Nephron progenitor cell (in vitro differentiated cells): Measurements from ENCODE around the gene FAM181B.

Source experiments
- DNase-seq: peaks from one replicate; pipeline ENCODE4 v3.0.0; 2021
- H3K27ac Mint-ChIP-seq: 2 replicates; pipeline ENCODE4 v1.8.0; 2021; ENCODE audit warnings: mild to moderate bottlenecking, moderate library complexity, mixed read lengths
- H3K27me3 Mint-ChIP-seq: 2 replicates; pipeline ENCODE4 v1.8.0; 2021; ENCODE audit warnings: mild to moderate bottlenecking, low read depth, mixed read lengths; ENCODE audit not compliant: poor library complexity
- H3K36me3 Mint-ChIP-seq: 2 replicates; pipeline ENCODE4 v1.8.0; 2021; ENCODE audit warnings: low read depth, mixed read lengths
- H3K4me1 Mint-ChIP-seq: 2 replicates; pipeline ENCODE4 v1.8.0; 2021; ENCODE audit warnings: mixed read lengths
- H3K4me3 Mint-ChIP-seq: 2 replicates; pipeline ENCODE4 v1.8.0; 2021; ENCODE audit warnings: mild to moderate bottlenecking, moderate library complexity, mixed read lengths
- H3K9me3 Mint-ChIP-seq: 2 replicates; pipeline ENCODE4 v1.8.0; 2021; ENCODE audit warnings: mild to moderate bottlenecking, moderate library complexity, mixed read lengths
- CTCF ChIP-seq: fragments of 200-600 bp; sonication (generic); IDR thresholded peaks from 2 replicates; pipeline ENCODE4 v1.5.0; 2021; ENCODE audit warnings: antibody characterized with exemption

The FAM181B gene

DNA sequence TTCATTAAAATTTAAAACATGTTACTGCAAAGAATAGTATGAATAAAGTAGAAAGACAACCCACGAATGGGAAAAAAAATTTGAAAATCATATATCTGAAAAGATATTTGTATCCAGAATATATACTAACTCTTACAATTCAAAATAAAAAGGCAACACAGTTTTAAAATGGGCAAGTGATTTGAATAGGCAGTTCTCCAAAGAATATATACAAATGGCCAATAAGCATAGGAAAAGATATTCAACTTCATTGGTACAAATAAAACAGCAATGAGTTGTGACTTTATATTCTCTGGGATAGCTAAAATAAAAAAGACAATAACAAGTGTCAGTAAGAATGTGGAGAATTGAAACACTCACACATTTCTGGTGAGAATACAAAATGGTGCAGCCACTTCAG is 41.6 kb upstream of the FAM181B start:
- Mint-ChIP-seq H3K36me3 (no peaks in the 10 kb centered on the region), H3K4me3 (no peak overlapping the region)

DNA sequence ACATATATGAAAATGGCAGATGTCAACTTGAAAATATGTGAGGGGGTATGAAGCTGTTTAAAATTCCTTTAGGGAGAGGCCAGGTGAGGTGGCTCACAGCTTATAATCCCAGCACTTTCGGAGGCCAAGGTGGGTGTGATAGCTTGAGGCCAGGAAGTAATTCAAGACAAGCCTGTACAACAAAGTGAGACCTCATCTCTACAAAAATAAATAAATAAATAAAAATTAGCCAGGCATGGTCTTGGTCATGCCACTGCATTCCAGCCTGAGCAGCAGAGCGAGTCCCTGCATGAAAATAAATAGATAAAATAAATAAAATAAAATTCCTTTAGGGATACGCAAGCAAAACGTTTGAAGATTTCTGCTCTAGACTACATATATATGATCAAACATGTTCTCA is 38.1 kb upstream of the FAM181B start:
- Mint-ChIP-seq H3K4me1 (no peaks in the 10 kb centered on the region), H3K27ac (no peak overlapping the region), H3K9me3 (peaks cover 12% of the 10 kb centered on the region), H3K36me3 (no peaks in the 10 kb centered on the region), H3K4me3 (no peak overlapping the region), H3K27me3 (peaks cover 7% of the 10 kb centered on the region)
- no peak for TF ChIP-seq CTCF
- no peak for DNase-seq

More for the DNA sequence above, 41.6 kb upstream of the FAM181B start:
- DNase-seq = no peak
- no peak overlapping the region for H3K27ac Mint-ChIP-seq
- TF ChIP-seq CTCF = no peak
- no peaks in the 10 kb centered on the region for H3K4me1 Mint-ChIP-seq
- peaks cover 3% of the 10 kb centered on the region for H3K27me3 Mint-ChIP-seq
- peaks cover 19% of the 10 kb centered on the region for H3K9me3 Mint-ChIP-seq

DNA sequence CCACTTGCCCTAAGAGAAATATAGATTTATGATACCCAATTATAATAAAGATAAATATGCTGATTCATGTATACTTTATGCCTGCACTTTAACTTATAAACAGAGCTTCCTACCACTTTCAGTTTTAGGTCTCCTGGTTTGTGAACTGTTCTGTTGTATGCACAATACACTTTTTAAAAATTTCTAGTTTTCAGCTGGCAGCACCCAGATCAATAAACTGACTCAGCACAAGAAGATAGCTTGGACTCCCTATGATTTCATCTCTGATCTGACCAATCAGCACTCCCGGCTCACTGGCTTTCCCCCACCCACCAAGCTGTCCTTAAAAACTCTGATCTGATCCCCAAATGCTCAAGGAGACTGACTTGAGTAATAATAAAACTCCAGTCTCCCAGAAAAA is 33.5 kb upstream of the FAM181B start:
- H3K27me3 Mint-ChIP-seq = peaks cover 10% of the 10 kb centered on the region
- TF ChIP-seq CTCF = no peak
- no peak overlapping the region for H3K4me3 Mint-ChIP-seq
- no peaks in the 10 kb centered on the region for H3K9me3 Mint-ChIP-seq
- no peaks in the 10 kb centered on the region for H3K4me1 Mint-ChIP-seq
- no peak overlapping the region for H3K27ac Mint-ChIP-seq
- no peaks in the 10 kb centered on the region for H3K36me3 Mint-ChIP-seq
- no peak for DNase-seq

DNA sequence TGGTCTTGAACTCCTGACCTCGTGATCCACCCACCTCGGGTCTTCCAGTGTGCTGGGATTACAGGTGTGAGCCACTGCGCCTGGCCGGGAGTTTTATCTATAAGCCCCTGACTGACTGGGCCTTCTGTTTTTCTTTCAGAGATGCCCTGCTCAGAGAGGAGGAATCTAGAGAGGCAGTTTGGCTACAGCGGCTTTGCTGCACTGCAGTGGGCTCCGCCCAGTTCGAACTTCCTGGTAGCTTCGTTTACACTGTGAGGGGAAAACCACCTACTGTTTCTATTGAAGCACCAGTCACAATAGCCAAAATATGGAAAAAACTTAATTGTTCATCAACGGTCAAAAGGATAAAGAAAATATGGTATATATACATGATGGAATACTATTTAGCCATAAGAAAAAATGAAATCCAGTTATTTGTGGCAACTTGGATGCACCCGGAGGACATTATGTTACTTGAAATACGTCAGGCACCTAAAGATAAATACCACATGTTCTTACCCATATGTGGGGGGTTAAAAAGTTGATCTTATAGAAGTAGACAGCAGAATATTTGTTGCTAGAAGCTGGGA is 31.9 kb upstream of the FAM181B start:
- Mint-ChIP-seq H3K4me3 (no peak overlapping the region), H3K27me3 (peaks cover 10% of the 10 kb centered on the region), H3K36me3 (no peaks in the 10 kb centered on the region), H3K4me1 (no peaks in the 10 kb centered on the region), H3K27ac (no peak overlapping the region), H3K9me3 (no peaks in the 10 kb centered on the region)
- TF ChIP-seq CTCF = no peak
- no peak for DNase-seq

GRCh38 chr11:82763167-82763566 is 29.5 kb upstream of the FAM181B start:
- DNase-seq = no peak
- TF ChIP-seq CTCF = no peak
- Mint-ChIP-seq H3K4me3 (no peak overlapping the region), H3K27me3 (peaks cover 6% of the 10 kb centered on the region), H3K9me3 (no peaks in the 10 kb centered on the region), H3K36me3 (no peaks in the 10 kb centered on the region), H3K27ac (no peak overlapping the region), H3K4me1 (no peaks in the 10 kb centered on the region)

GRCh38 chr11:82759649-82760048 is 26.0 kb upstream of the FAM181B start:
- no peak for DNase-seq
- H3K4me3 Mint-ChIP-seq = no peak overlapping the region

More at GRCh38 chr11:82759649-82760048, 26.0 kb upstream of the FAM181B start:
- Mint-ChIP-seq H3K4me1 (peaks cover 8% of the 10 kb centered on the region), H3K27me3 (no peaks in the 10 kb centered on the region), H3K36me3 (no peaks in the 10 kb centered on the region), H3K27ac (no peak overlapping the region), H3K9me3 (no peaks in the 10 kb centered on the region)
- TF ChIP-seq CTCF = no peak
